Coronary artery (tissue), 2 donors: ENCODE measurements around the gene GBX1.

Experiments used
- DNase-seq: peaks from one replicate; pipeline ENCODE4 v3.0.0-alpha.2; 2017; ENCODE audit warnings: low spot score
- H3K27ac ChIP-seq, 2 donors: fragments of 200-600 bp; sonication (generic); one replicate each; pipeline ENCODE4 v1.5.1; 2016 to 2019
- H3K4me3 ChIP-seq: fragments of 200-600 bp; sonication (generic); 2 replicates; pipeline ENCODE4 v1.5.1; 2016; ENCODE audit warnings: mild to moderate bottlenecking, moderate library complexity
- TF ChIP-seq, protein P1 (sequence below): fragments of 200-600 bp; sonication (generic); IDR thresholded peaks from one replicate; pipeline ENCODE4 v1.5.1; 2019; ENCODE audit warnings: antibody characterized with exemption

Gene GBX1

DNA sequence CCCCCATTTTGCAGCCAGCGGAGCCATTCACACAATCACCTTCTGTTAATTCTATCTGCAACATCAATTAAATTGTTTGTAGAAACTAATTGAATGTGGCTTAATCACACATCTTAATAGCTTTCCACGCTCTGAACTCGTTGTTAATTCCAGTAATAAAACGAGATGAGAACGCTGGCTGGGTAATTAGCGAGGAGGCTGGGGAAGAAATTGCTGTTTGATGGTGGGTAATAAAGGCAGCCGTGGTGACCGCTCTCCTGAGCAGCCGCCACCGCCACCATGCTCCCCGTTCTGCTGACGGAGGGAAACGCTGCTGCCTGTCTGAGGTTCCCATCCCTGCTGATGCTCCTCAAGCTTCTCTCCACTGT, 36.3 kb downstream of the GBX1 start:
- Histone ChIP-seq H3K4me3 (no peak overlapping the region), H3K27ac (no peak overlapping the region)
- TF ChIP-seq, protein P1, sequence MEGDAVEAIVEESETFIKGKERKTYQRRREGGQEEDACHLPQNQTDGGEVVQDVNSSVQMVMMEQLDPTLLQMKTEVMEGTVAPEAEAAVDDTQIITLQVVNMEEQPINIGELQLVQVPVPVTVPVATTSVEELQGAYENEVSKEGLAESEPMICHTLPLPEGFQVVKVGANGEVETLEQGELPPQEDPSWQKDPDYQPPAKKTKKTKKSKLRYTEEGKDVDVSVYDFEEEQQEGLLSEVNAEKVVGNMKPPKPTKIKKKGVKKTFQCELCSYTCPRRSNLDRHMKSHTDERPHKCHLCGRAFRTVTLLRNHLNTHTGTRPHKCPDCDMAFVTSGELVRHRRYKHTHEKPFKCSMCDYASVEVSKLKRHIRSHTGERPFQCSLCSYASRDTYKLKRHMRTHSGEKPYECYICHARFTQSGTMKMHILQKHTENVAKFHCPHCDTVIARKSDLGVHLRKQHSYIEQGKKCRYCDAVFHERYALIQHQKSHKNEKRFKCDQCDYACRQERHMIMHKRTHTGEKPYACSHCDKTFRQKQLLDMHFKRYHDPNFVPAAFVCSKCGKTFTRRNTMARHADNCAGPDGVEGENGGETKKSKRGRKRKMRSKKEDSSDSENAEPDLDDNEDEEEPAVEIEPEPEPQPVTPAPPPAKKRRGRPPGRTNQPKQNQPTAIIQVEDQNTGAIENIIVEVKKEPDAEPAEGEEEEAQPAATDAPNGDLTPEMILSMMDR, result no peak
- no peak for DNase-seq

DNA sequence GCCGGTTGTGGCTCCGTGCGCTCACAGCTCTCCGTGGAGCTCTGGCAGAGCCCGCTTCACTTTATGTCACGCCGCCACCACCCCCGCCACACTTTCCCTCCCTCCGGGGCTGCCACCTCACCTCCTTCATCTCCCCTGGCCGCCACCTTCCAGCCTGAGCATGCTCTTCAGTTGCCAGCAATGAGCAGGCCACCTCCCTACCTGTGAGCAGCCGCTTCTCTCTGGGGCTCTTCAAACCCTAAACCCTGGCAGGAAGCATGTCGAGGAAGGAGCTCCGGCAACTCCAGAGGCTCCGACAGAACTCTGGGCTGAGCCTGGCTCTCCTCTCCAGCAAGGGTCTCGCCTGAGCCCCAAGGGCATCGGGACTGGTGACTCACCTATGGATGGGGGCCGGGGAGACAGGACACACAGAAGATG, 36.7 kb downstream of the GBX1 start:
- TF ChIP-seq, protein P1, result no peak
- no peak overlapping the region for H3K27ac ChIP-seq
- H3K4me3 ChIP-seq, result no peak overlapping the region
- no peak for DNase-seq

DNA sequence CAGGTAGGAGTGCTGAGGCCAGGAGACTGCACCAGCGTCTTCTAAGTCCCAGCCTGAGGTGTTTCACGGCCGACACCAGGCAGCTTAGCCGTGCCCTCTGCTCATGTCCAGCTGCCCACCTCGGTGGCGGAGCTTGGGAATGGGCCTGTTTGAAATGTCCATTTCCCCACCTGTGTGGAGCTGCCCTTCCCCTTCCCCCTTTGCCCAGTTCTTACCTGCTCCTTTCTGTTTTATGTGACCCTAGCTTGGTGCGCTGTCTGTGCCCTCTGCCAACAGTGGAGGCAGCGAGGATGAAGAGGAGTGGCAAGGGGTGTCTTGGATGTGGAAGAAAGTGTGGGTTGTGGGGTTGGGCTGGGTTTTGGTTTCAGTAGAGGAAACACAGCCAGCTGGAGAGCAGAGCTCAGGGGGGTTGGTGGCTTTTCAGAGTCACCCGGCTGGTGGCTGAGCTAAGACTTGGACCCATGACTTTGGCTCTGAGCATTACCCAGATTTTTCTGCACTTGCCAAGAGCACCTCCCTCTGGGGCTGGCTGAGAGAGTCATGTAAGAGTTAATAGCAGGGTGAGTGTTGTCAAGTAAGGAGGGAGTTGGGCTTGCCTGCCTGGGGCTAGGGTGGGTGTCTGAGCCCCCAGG, 37.4 kb downstream of the GBX1 start:
- DNase-seq, result no peak
- no peak overlapping the region for H3K27ac ChIP-seq
- TF ChIP-seq, protein P1, result no peak
- H3K4me3 ChIP-seq, result no peak overlapping the region

DNA sequence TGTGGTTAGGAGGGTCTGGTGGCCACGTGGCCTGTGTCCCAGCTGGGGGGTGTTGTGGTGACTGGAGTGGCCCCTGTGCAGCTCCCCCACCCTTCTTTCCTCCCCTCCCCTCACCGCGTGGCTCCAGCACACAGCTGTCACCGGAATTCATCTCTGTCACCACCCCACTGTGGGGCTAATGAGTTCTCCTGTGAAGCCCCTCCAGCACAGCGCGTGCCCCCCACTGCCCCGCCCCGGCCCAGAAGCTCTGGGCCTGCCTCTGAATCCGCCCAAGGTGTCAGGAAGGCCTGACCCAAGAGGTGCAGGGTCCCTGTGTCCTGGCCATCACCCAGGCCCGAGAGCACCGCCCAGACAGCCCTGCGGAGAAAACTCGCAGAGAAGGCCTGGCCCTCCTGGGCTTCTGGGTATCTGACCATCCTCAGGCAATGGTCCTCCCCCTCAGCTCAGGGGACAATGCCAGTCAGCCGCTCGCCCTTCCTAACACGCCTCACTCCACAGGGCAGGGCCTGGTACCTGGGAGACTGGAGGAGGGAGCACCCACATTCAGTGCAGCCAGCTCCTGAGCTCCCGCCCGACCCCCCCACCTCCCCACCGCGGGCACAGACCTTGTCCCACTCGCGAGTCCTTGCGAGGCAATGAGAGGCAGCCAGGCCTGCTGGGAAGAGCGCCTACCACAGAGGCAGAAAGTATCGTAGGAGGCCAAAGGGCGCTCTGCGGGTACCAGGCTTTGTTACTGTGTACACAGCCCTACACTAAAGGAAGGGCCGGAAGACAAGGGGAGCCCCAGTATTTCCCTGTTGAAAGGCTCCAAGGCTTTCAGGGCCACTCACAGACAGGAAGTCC, 38.2 kb downstream of the GBX1 start:
- Histone ChIP-seq H3K27ac (no peak overlapping the region), H3K4me3 (no peak overlapping the region)
- no peak for DNase-seq
- TF ChIP-seq, protein P1, result no peak

DNA sequence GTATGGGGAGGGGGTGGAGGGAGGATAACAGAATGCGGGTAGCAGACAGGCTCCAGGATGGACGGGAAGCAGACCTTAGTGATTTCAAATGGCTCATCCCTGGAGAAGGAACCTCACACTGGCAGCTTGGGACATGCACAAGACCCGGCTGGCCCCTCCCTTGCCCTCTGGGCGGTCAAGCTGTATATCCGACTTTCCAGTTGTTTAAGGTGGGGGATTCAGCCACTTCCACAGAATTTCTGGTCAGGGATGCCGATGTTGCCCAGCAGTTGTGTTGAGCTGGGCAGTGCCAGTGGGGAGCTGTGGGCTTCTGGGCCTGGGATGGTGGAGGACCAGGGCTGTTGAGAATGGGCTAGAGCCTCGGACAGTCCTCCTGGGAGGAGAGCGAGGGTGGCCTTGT, 38.8 kb downstream of the GBX1 start:
- Histone ChIP-seq H3K27ac (no peak overlapping the region), H3K4me3 (no peak overlapping the region)
- DNase-seq, result no peak
- TF ChIP-seq, protein P1, result no peak

DNA sequence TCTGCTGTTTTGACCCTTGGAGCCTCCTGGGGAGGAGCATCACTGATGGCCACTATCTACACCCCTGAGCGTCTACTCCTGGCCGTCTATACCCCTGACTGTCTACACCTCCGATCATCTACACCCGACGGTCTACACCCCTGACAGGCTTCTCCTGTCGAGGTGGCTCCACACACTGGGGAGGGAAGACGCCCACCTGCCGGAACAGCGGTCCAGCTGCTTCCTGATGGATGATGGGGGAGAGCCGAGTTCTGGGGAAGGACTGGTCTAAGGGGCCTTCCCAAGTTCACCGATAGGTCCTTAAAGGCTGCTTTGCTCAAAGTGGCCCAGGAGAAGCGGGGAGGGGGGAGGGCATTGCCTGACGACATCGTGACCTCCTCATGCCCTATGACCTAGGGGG, 39.4 kb downstream of the GBX1 start:
- no peak overlapping the region for H3K4me3 ChIP-seq
- DNase-seq, result no peak
- TF ChIP-seq, protein P1, result no peak
- H3K27ac ChIP-seq, result no peak overlapping the region
